ENCODE measurements around the gene PRAMEF12. TPM values are rescaled to one million over a fixed set of nuclear protein-coding genes. Genes with fewer than 3 reads are reported as not detected.

PRAMEF12 gene
- total RNA-seq, 1 experiment from 2014 or later = not detected

Other genes with a start within 250 kb of the PRAMEF12 start
- gene DHRS3, start 155.5 kb upstream of the PRAMEF12 start, total RNA-seq (2014; rRNA removed; shearing (Covaris generic)) = 9.1 and 13.5 TPM in 2 replicates
- not detected in 2 replicates for gene AADACL4, start 129.7 kb upstream of the PRAMEF12 start, total RNA-seq (2014; rRNA removed; shearing (Covaris generic))
- not detected in 2 replicates for gene AADACL3, start 57.6 kb upstream of the PRAMEF12 start, total RNA-seq (2014; rRNA removed; shearing (Covaris generic))
- gene CFAP107, start 27.5 kb upstream of the PRAMEF12 start, total RNA-seq (2014; rRNA removed; shearing (Covaris generic)) = not detected in 2 replicates
- gene PRAMEF1, start 17.7 kb downstream of the PRAMEF12 start, total RNA-seq (2014; rRNA removed; shearing (Covaris generic)) = 0.24 TPM in 1 of 2 replicates, not detected in the other
- gene PRAMEF11, start 57.7 kb downstream of the PRAMEF12 start, total RNA-seq (2014; rRNA removed; shearing (Covaris generic)) = not detected in 2 replicates
- not detected in 2 replicates for gene HNRNPCL1, start 75.0 kb downstream of the PRAMEF12 start, total RNA-seq (2014; rRNA removed; shearing (Covaris generic))
- gene PRAMEF2, start 83.3 kb downstream of the PRAMEF12 start, total RNA-seq (2014; rRNA removed; shearing (Covaris generic)) = not detected in 2 replicates
- gene PRAMEF4, start 112.5 kb downstream of the PRAMEF12 start, total RNA-seq (2014; rRNA removed; shearing (Covaris generic)) = not detected in 2 replicates
- gene PRAMEF10, start 124.5 kb downstream of the PRAMEF12 start, total RNA-seq (2014; rRNA removed; shearing (Covaris generic)) = not detected in 2 replicates
- not detected in 2 replicates for gene PRAMEF7, start 142.9 kb downstream of the PRAMEF12 start, total RNA-seq (2014; rRNA removed; shearing (Covaris generic))
- 0.34 TPM in 1 of 2 replicates, not detected in the other for gene PRAMEF6, start 173.8 kb downstream of the PRAMEF12 start, total RNA-seq (2014; rRNA removed; shearing (Covaris generic))

Measured in G401 (cell line).